ENCODE results near the gene MUC12. TPM values are rescaled to one million over a fixed set of nuclear protein-coding genes. Genes with fewer than 3 reads are reported as not detected.

MUC12 gene
- total and polyA plus RNA-seq, 9 of the 15 experiments (the other 6 are each of a cell fraction or from before 2014, with no cell fraction given), result 0.23 to 1.2 (median 0.79) TPM; not detected in 1

GRCh38 chr7:100972002-100972347 lies 2.6 kb downstream of the MUC12 start (continued):
- TF ChIP-seq ZNF318 (IDR thresholded peaks at IDR 0.05; ENCODE audit: borderline replicate concordance in 1 of 2, low read depth in 1 of 2), result no peak
- TF ChIP-seq SPI1 (IDR thresholded peaks at IDR 0.05; ENCODE audit: borderline replicate concordance, low read depth, low read length), result no peak
- no peak for TF ChIP-seq PCBP2 (IDR thresholded peaks at IDR 0.05; ENCODE audit: low read depth, low read length, poor library complexity, severe bottlenecking)

Data from K562 (cell line).